DND-41 (cell line): ENCODE data around the gene HLCS.

Experiments used
- CTCF ChIP-seq: IDR thresholded peaks from 2 replicates; pipeline ENCODE4 v1.5.1; 2012; ENCODE audit warnings: borderline replicate concordance, low read length, moderate library complexity, mild to moderate bottlenecking; ENCODE audit not compliant: poor library complexity, severe bottlenecking; ENCODE audit errors: extremely low read depth
- EZH2 ChIP-seq: IDR thresholded peaks from 3 replicates; pipeline ENCODE4 v1.6.1; 2012; ENCODE audit warnings: borderline replicate concordance, low read depth, mild to moderate bottlenecking, moderate library complexity, low read length, inconsistent platforms; ENCODE audit not compliant: severe bottlenecking

- no peak for TF ChIP-seq CTCF
- no peak for TF ChIP-seq EZH2
These were observed 146.1 kb downstream of the HLCS start for GRCh38 chr21:36820176-36821031.
